SK-N-SH treated with all-trans-retinoic acid at 6 μM for 48 hours (cell line): ENCODE data around the gene SLC6A16.

ENCODE experiments used
- ATAC-seq: fragments of 200-7000 bp; cut with Tn5 transposase; 3 replicates; pipeline ENCODE4 v1.9.1; 2020; ENCODE audit warnings: mild to moderate bottlenecking, moderate library complexity
- ARNTL ChIP-seq: fragments of 450-650 bp; formaldehyde crosslinking; IDR thresholded peaks from 2 replicates; pipeline ENCODE4 v1.5.0; 2020; ENCODE audit warnings: low read depth, mild to moderate bottlenecking, moderate library complexity, borderline replicate concordance
- BACH2 ChIP-seq: fragments of 250-450 bp; sonication (Bioruptor Pico); IDR thresholded peaks from 2 replicates; pipeline ENCODE4 v1.9.0; 2021; ENCODE audit warnings: mild to moderate bottlenecking, borderline replicate concordance
- CREB5 ChIP-seq: fragments of 250-450 bp; sonication (Bioruptor Pico); IDR thresholded peaks from 2 replicates; pipeline ENCODE4 v1.5.1; 2020; ENCODE audit warnings: low read depth, mild to moderate bottlenecking, moderate library complexity
- CSDC2 ChIP-seq: fragments of 250-450 bp; sonication (Bioruptor Pico); IDR thresholded peaks from 2 replicates; pipeline ENCODE4 v1.5.0; 2020; ENCODE audit warnings: mild to moderate bottlenecking, moderate library complexity
- CSRNP3 ChIP-seq: fragments of 250-450 bp; sonication (Bioruptor Pico); IDR thresholded peaks from 2 replicates; pipeline ENCODE4 v1.5.1; 2021; ENCODE audit warnings: mild to moderate bottlenecking, moderate library complexity
- ESRRG ChIP-seq: fragments of 250-450 bp; sonication (Bioruptor Pico); IDR thresholded peaks from 2 replicates; pipeline ENCODE4 v1.6.1; 2021; ENCODE audit warnings: mild to moderate bottlenecking
- GLIS3 ChIP-seq: fragments of 250-450 bp; sonication (Bioruptor Pico); IDR thresholded peaks from 2 replicates; pipeline ENCODE4 v1.5.0; 2020; ENCODE audit warnings: mild to moderate bottlenecking, moderate library complexity
- ISL1 ChIP-seq: fragments of 250-450 bp; sonication (Bioruptor Pico); IDR thresholded peaks from 2 replicates; pipeline ENCODE4 v2.1.2; 2022; ENCODE audit warnings: mild to moderate bottlenecking, moderate library complexity
- OSR1 ChIP-seq: fragments of 250-450 bp; sonication (Bioruptor Pico); IDR thresholded peaks from 2 replicates; pipeline ENCODE4 v1.8.0; 2022; ENCODE audit warnings: moderate library complexity, mild to moderate bottlenecking, inconsistent platforms
- PATZ1 ChIP-seq: fragments of 250-450 bp; sonication (Bioruptor Pico); IDR thresholded peaks from 2 replicates; pipeline ENCODE4 v1.8.0; 2020; ENCODE audit warnings: mild to moderate bottlenecking, moderate library complexity, borderline replicate concordance
- PPARA ChIP-seq: fragments of 250-450 bp; sonication (Bioruptor Pico); IDR thresholded peaks from 2 replicates; pipeline ENCODE4 v1.5.0; 2020; ENCODE audit warnings: mild to moderate bottlenecking, borderline replicate concordance
- RARB ChIP-seq: fragments of 250-450 bp; sonication (Bioruptor Pico); IDR thresholded peaks from 2 replicates; pipeline ENCODE4 v1.8.0; 2021; ENCODE audit warnings: mild to moderate bottlenecking, moderate library complexity
- SNAI2 ChIP-seq: fragments of 250-450 bp; sonication (Bioruptor Pico); IDR thresholded peaks from 2 replicates; pipeline ENCODE4 v1.5.0; 2020; ENCODE audit warnings: mild to moderate bottlenecking, moderate library complexity
- TSHZ2 ChIP-seq: fragments of 250-450 bp; sonication (Bioruptor Pico); IDR thresholded peaks from 2 replicates; pipeline ENCODE4 v1.5.0; 2020; ENCODE audit warnings: mild to moderate bottlenecking, moderate library complexity
- ZC3H10 ChIP-seq: fragments of 250-450 bp; sonication (Bioruptor Pico); IDR thresholded peaks from 2 replicates; pipeline ENCODE4 v1.5.1; 2021; ENCODE audit warnings: mild to moderate bottlenecking, moderate library complexity
- ZFP3 ChIP-seq: fragments of 250-450 bp; sonication (Bioruptor Pico); IDR thresholded peaks from 2 replicates; pipeline ENCODE4 v1.5.0; 2020; ENCODE audit warnings: mild to moderate bottlenecking, moderate library complexity
- ZFP30 ChIP-seq: fragments of 450-650 bp; formaldehyde crosslinking; IDR thresholded peaks from 2 replicates; pipeline ENCODE4 v1.5.0; 2022; ENCODE audit warnings: mild to moderate bottlenecking, moderate library complexity
- ZNF565 ChIP-seq: fragments of 450-650 bp; formaldehyde crosslinking; conservative IDR thresholded peaks from 2 replicates; pipeline ENCODE4 v1.5.0; 2020; ENCODE audit warnings: low read depth, mild to moderate bottlenecking, moderate library complexity
- ZNF70 ChIP-seq: fragments of 450-650 bp; formaldehyde crosslinking; IDR thresholded peaks from 2 replicates; pipeline ENCODE4 v1.5.0; 2020; ENCODE audit warnings: mild to moderate bottlenecking, moderate library complexity
- ZNF8 ChIP-seq: fragments of 450-650 bp; formaldehyde crosslinking; IDR thresholded peaks from 2 replicates; pipeline ENCODE4 v1.5.0; 2020; ENCODE audit warnings: mild to moderate bottlenecking, moderate library complexity

The SLC6A16 gene

GRCh38 chr19:49343123-49343522 is 18.1 kb upstream of the SLC6A16 start:
- ATAC-seq = no peak

GRCh38 chr19:49342291-49342721 is 17.3 kb upstream of the SLC6A16 start:
- no peak for ATAC-seq
- no peak for TF ChIP-seq TSHZ2 (CRISPR knock-in tag)
- TF ChIP-seq CSDC2 (CRISPR knock-in tag) = no peak
- TF ChIP-seq SNAI2 (CRISPR knock-in tag) = no peak
- TF ChIP-seq ESRRG (CRISPR knock-in tag) = no peak

More at GRCh38 chr19:49343123-49343522, 18.1 kb upstream of the SLC6A16 start:
- TF ChIP-seq TSHZ2 (CRISPR knock-in tag) (no peak), OSR1 (CRISPR knock-in tag) (no peak), CREB5 (CRISPR knock-in tag) (no peak), SNAI2 (CRISPR knock-in tag) (no peak), ISL1 (CRISPR knock-in tag) (no peak), BACH2 (CRISPR knock-in tag) (no peak), GLIS3 (no peak), ZFP30 (CRISPR knock-in tag) (no peak), ARNTL (CRISPR knock-in tag) (no peak), RARB (CRISPR knock-in tag) (no peak), CSRNP3 (CRISPR knock-in tag) (no peak)

- no peak for ATAC-seq
- TF ChIP-seq TSHZ2 (CRISPR knock-in tag) (no peak), PATZ1 (CRISPR knock-in tag) (no peak), CSDC2 (CRISPR knock-in tag) (no peak), ZNF70 (no peak), CREB5 (CRISPR knock-in tag) (no peak), ZFP3 (CRISPR knock-in tag) (no peak), CSRNP3 (CRISPR knock-in tag) (no peak), GLIS3 (no peak), ZNF565 (CRISPR knock-in tag) (no peak), PPARA (CRISPR knock-in tag) (no peak), ISL1 (CRISPR knock-in tag) (no peak), RARB (CRISPR knock-in tag) (no peak), ZC3H10 (no peak), ZNF8 (CRISPR knock-in tag) (no peak)
These were observed 16.1 kb upstream of the SLC6A16 start for GRCh38 chr19:49340865-49341718.
